GM18870 (cell line): Measurements from ENCODE around the gene DDR1.

ENCODE experiments used
- ATAC-seq: cut with Tn5 transposase; IDR thresholded peaks from one replicate; pipeline ENCODE4 v1.9.1; 2021; ENCODE audit warnings: moderate library complexity; ENCODE audit not compliant: unreplicated experiment

The DDR1 gene

GRCh38 chr6:30944051-30944450 lies 59.7 kb downstream of the DDR1 start:
- ATAC-seq: no peak

- ATAC-seq: no peak
Measured at GRCh38 chr6:30945281-30945680, 61.0 kb downstream of the DDR1 start.

DNA sequence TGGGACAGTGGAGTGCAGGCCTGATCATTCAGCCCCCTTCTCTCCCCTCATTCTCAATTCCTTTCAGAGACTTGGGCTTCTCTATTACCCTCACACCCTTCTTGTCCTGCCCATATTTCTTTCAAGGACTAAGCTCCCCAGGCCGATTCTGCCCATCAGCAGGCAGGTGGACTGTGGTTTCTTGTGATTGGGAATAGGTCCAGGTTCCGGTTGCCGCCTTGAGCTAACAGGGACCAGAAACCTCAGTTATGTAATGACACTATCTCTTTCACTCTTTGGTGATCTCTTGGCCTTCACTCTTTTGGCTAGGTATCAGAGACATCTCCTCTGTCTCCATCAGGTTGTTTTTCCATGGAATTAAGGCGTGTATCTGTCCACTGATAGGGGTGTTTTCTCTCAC lies 62.9 kb downstream of the DDR1 start:
- no peak for ATAC-seq

DNA sequence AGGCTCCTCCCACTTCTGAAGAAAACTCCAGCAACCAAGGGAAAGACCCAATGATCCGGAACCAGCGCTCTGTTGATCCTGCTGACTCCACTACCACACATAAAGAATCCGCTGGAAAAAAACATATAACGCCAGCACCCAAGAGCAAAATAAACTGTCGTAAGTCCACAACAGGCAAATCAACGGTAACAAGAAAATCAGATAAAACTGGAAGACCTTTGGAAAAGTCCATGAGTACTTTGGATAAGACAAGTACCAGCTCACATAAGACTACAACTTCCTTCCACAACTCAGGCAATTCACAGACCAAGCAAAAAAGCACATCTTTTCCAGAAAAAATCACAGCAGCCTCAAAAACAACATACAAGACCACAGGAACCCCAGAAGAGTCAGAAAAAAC lies 64.5 kb downstream of the DDR1 start:
- ATAC-seq: no peak
